Measurements from ENCODE around the gene VASN.
A peak's percentile ranks its signal among the peaks of the same experiment; 100 is the strongest.
"Not testable (repeated sequence)": the region's sequence is repeated elsewhere in the genome, so short reads cannot be mapped to it uniquely, and the experiment has no call there.

VASN gene

GRCh38 chr16:4371357-4372000 lies at the start of gene VASN:
Gene VASN, plus strand, starts transcription at chr16:4371848. Its CDS starts 9,030 bp downstream, at chr16:4380878.
- DNase-seq (ENCODE audit: low read depth): peak; percentile 74

- DNase-seq (ENCODE audit: low read depth): no peak
These were observed 49.3 kb upstream of the VASN start for GRCh38 chr16:4322121-4323052.

- DNase-seq (ENCODE audit: low read depth): no peak
These were observed 48.4 kb upstream of the VASN start for GRCh38 chr16:4323071-4323844.

DNA sequence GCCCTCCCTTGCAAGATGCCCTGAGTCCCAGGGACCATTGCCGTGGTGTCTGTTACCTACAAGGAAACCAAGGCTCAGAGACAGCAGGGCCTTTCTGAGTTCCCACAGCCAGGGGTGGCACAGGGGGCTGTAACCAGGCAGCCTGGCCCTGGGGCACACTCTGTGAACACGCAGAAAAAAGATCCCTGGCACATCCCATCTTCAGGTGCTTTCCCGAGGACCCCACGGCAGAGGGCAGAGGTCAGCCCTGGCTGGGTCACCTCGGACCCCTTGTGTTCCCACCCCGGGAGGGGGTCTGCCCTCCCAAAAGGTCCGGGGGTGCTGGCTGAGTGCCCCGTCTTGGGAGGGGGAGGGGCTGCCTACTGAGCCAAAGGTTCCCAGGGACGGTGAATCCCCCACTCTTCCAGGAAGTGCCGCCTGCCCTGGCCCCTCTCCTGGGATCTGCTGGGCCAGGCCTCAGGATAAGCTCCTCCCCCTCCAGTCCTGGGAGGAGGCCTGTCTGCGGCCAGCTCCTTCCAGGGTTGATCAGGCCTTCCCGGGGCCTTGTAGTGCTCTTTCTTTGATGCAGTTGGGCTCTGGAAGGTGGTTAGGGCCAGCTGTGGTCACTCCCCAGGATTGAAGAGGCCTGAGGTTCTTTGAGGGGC lies 47.7 kb upstream of the VASN start:
- DNase-seq (ENCODE audit: low read depth): peak; percentile 54

DNA sequence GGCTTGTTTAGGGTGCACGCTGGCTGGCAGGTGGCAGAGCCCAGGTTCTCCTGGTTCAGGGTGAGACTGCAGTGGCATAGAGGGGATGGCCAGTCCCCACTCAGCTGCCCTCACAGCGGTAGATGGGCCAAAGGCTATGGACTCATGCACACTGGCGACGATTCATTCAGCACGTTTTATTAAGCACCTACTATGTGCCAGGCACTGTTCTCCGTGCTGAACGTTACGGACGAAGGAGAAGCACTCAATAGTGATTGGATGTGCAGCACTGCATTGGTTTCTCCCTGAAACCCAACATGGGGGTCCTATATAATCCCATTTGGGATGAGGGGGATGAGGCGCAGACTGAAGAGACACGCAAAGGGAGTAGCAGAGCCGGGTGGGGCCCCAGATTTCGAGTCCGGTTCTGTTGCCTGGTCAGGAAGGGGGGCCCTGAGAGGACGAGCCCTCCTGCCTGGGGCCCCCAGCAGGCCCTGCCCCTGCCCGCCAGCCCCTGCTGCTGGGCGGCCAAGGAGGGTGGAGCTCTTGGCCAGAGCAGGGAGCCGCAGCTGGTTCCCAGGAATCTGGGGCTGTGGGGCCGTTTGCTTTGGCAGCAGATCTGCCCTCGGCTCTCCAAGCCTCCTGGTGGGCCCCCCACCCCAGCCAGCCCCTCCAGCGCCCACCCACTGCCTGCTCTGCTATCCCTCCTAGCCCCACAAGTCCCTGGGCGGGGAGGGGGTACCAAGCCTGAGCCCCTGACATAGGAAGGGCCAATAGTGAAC lies 47.0 kb upstream of the VASN start:
- no peak for DNase-seq (ENCODE audit: low read depth)

GRCh38 chr16:4325253-4325758 lies 46.3 kb upstream of the VASN start:
- no peak for DNase-seq (ENCODE audit: low read depth)

DNA sequence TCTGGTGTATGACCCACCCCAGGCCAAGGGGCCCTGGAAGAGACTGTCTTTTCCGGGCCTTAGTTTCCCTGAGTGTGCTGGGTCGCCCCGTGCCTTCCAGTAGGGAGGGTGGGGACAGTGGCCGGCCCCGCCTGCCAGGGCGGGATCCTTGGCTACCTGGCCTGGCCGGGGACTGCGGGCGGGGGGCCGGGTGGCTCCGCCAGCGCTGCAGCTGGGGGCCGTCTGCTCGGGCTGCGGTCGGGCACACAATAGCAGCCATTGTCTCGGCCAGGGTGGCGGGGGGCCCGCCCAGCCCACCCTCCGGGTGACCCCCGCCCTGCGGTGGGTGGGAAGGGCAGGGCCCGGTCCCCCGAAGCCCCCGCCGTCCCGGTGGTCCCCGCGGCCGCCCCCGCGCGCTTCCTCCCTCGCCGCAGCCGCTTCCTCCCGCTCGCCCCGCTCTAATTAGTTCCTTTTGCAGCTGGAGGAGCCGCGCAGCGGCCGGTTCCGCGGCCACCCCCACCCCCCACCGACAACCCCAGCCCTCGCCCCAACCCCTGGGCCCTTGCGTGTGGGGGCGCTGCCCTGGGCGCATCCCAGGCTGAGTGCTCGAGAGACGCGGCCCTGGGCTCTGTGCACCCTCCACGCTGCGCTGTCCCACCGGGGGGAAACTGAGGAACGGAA lies 44.1 kb upstream of the VASN start:
- DNase-seq (ENCODE audit: low read depth): no peak

DNA sequence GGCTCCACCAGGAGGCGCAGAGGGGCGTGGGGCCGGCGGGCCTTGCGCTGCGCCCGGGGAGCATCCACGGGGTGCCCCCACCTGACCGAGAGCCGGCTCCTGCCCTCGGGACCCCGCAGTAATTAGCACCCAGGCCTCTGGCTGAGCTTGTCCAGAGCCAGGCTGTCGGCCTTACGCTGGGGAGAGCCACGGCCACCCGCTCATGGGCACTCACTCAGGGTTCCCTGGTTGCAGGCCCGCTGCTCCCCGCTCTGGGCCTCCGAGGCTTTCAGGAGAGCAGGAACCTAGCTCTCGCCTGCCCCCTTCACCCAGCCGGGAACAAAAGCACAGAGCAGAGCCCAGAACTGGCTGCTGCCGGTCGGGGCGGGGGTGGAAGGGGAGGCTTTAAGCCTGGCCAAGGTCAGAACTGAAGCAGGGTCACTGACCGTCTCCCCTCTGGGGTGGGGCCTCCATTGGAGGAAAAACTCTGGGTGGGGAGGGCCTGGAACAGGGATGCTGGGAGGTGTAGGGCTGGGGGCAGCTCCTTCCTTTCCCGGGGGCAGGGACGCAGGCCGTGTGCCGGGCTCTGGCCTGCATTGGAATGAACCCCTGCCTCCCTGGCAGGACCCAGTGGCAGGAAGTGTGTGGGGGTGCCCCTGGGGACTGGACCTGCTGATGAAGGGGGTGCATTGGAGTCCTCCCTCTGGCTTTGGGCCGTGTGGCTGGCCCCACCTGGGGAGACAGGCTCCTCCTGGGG lies 43.4 kb upstream of the VASN start:
- peak; percentile 70 for DNase-seq (ENCODE audit: low read depth)

DNA sequence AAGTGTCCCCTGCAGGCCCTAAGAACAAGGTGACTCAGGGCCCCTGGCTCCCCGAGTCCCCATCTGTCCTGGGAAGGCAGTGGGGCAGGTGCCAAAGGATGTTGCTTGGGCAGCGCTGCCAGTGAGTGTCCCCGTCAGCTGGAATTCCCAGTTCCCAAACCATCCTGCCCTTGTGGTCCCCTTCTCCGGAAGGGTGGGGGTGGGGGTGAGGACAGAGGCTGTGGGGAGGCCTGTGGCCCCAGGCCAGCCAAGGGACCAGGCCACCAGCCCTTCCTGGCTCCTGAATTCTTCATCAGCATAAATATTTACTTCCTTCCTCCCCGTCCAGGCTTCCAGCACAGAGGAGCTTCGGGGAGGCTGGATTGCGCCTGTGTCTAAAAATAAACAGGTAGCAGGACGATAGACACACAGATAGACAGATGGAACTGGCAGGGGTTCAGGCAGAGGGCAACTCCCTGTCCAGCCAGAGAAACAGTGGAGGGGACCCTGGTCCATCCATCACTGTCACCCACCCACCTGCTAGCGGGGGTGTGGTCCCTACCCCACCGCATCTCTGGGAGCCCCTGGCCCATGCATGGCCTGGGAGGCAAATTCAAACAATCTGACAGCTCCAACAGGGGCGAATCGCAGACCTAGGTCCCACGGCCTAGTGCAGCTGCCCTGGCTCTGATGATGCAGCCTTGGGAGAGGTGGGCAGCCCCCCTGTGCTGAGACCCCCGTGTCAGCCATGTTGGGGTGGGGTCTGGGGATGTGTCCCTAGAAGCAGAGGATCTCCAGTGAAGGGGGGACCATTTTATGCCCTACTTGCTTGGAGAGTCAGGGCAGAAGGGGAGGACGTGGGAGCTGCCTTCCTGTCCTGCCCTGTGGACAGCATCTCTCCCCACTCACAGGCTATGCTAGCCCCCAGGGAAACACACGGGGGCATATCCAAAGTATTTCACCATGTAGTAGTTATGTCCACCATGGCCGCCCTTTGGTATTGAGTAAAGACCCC lies 42.6 kb upstream of the VASN start:
- DNase-seq (ENCODE audit: low read depth): no peak

DNA sequence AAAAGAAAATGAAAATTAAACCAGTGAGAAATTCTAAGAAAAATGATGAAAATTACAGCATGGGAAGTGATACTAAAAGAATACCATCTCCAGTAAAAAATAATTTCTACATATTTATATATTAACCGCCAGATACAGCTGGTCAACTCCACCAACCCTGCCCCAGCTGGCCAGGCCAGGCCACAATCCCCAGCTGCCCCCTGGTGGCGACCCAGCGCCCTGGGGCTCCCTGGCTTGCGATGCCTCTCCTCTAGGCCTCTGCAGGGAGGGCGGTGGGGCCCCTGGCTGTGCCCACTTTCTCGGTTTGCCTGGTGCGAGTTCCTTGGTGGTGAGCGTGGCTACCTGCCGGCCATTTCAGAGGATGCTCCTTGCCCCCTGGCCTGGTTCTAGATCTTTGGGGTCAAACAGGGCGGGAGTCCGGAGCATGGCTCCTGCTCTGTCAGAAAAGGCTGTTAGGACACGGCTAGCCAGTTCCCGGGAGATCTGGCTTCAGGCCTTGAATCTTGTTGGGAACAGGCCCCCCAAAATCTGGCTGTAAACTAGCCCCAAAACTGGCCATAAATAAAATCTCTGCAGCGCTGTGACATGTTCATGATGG lies 41.3 kb upstream of the VASN start:
- peak; percentile 61 for DNase-seq (ENCODE audit: low read depth)

DNA sequence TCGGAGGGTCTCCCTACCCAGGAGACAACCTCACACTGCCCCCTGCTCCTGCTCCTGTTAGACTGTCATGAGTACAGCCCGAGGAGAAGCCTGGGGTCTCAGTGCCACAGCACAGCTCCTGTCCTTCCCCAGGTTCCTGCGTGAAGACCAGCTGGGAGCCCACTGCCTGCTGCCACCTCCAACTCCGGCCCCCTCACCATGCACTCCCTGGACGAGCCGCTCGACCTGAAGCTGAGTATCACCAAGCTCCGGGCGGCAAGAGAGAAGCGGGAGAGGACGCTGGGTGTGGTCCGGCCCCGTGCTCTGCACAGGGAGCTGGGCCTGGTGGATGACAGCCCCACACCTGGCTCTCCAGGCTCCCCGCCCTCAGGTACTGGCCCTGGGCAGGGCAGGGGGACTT lies 39.6 kb upstream of the VASN start:
- DNase-seq (ENCODE audit: low read depth): no peak

DNA sequence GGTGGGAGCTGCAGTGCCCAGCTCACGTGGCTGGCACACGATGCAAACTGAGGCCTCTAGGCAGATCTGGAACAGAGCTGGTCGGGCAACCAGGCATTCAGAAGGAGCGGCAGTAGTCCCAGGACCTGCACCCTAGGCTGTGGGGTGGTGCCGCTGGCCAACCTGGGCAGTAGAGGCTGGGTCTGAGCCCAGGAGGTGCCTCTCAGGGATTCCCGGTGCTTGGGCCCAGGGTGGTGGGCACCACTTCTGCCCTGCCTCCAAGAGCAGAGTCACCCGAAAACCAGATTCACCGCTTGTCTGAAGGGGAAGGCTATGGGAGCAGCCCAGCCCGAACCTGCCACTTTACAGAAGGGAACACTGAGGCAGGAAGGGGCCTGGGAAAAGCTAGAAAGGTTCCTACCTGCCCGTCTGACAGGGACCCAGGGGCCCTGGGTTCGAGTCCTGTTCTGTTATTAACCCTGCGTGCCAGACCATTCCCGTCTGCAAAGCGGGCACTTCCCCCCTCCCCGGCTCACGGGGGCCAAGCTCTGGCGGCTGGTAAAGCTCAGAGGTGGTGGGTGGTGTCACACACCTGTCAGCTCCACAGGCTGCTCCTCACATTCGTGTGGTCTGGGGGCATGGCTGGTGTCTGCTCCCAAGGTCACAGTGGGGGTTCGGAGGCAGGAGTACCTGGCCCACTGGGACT lies 38.9 kb upstream of the VASN start:
- no peak for DNase-seq (ENCODE audit: low read depth)

DNA sequence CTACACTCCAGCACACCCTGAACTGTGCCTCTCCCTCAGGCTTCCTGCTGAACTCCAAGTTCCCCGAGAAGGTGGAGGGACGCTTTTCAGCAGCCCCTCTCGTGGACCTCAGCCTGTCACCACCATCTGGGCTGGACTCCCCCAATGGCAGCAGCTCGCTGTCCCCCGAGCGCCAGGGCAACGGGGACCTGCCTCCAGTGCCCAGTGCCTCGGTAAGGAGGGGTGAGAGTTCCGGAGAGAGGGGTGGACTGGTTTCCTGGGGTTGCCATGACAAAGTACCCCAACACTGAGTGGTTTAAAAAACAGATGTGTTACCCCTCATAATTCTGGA lies 38.4 kb upstream of the VASN start:
- no peak for DNase-seq (ENCODE audit: low read depth)

DNA sequence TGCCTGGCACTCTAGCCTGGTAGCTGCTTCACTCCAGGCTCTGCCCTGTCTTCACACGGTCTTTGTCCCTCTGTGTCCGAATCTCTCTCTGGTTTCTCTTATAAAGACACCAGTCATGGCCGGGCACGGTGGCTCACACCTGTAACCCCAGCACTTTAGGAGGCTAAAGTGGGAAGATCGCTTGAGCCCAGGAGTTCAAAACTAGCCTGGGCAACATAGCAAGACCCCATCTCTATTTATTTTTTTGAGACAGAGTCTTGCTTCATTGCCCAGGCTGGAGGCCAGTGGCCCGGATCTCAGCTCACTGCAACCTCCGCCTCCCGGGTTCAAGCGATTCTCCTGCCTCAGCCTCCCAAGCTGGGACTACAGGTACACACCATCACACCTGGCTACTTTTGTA lies 37.9 kb upstream of the VASN start:
- DNase-seq (ENCODE audit: low read depth): not testable (repeated sequence)

- DNase-seq (ENCODE audit: low read depth): no peak
These were observed 36.7 kb upstream of the VASN start for GRCh38 chr16:4334724-4335495.

DNA sequence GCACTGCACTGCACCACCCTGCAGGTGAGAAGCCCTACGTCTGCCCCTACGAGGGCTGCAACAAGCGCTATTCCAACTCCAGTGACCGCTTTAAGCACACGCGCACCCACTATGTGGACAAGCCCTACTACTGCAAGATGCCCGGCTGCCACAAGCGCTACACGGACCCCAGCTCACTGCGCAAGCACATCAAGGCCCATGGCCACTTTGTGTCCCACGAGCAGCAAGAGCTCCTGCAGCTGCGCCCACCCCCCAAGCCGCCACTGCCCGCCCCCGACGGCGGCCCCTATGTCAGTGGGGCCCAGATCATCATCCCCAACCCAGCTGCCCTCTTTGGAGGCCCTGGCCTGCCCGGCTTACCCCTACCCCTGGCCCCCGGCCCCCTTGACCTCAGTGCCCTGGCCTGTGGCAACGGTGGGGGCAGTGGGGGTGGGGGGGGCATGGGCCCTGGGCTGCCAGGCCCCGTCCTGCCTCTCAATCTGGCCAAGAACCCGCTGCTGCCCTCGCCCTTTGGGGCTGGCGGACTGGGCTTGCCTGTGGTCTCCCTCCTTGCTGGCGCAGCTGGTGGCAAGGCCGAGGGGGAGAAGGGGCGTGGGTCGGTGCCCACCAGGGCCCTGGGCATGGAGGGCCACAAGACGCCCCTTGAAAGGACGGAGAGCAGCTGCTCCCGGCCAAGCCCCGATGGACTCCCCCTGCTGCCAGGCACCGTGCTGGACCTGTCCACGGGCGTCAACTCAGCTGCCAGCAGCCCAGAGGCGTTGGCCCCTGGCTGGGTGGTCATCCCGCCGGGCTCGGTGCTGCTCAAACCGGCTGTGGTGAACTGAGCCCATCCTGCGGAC lies 34.7 kb upstream of the VASN start:
- no peak for DNase-seq (ENCODE audit: low read depth)

All from fibroblast of gingiva (primary cell).